ENCODE data around the gene KSR2.
"Not testable (repeated sequence)": the region's sequence is repeated elsewhere in the genome, so short reads cannot be mapped to it uniquely, and the experiment has no call there.

KSR2 gene

GRCh38 chr12:117890644-117891043 lies 78.1 kb downstream of the KSR2 start:
- DNase-seq (ENCODE audit: low read depth), result no peak

- DNase-seq (ENCODE audit: low read depth), result no peak
Observed at GRCh38 chr12:117890137-117890536, 78.7 kb downstream of the KSR2 start.

GRCh38 chr12:117889098-117889497 lies 79.7 kb downstream of the KSR2 start:
- no peak for DNase-seq (ENCODE audit: low read depth)

- no peak for DNase-seq (ENCODE audit: low read depth)
Observed at GRCh38 chr12:117885211-117885610, 83.6 kb downstream of the KSR2 start.

GRCh38 chr12:117884161-117884560 lies 84.6 kb downstream of the KSR2 start:
- DNase-seq (ENCODE audit: low read depth), result no peak

- DNase-seq (ENCODE audit: low read depth), result no peak
Observed at GRCh38 chr12:117882603-117883184, 86.1 kb downstream of the KSR2 start.

GRCh38 chr12:117882181-117882580 lies 86.6 kb downstream of the KSR2 start:
- no peak for DNase-seq (ENCODE audit: low read depth)

GRCh38 chr12:117881517-117881916 lies 87.3 kb downstream of the KSR2 start:
- no peak for DNase-seq (ENCODE audit: low read depth)

- no peak for DNase-seq (ENCODE audit: low read depth)
Observed at GRCh38 chr12:117878605-117879004, 90.2 kb downstream of the KSR2 start.

GRCh38 chr12:117876436-117876816 lies 92.4 kb downstream of the KSR2 start:
- DNase-seq (ENCODE audit: low read depth), result no peak

- no peak for DNase-seq (ENCODE audit: low read depth)
Observed at GRCh38 chr12:117875744-117876435, 92.9 kb downstream of the KSR2 start.

- DNase-seq (ENCODE audit: low read depth), result no peak
Observed at GRCh38 chr12:117874842-117875434, 93.9 kb downstream of the KSR2 start.

GRCh38 chr12:117874198-117874597 lies 94.6 kb downstream of the KSR2 start:
- not testable (repeated sequence) for DNase-seq (ENCODE audit: low read depth)

GRCh38 chr12:117872546-117873169 lies 96.1 kb downstream of the KSR2 start:
- DNase-seq (ENCODE audit: low read depth), result no peak

GRCh38 chr12:117869551-117869950 lies 99.2 kb downstream of the KSR2 start:
- no peak for DNase-seq (ENCODE audit: low read depth)

- no peak for DNase-seq (ENCODE audit: low read depth)
Observed at GRCh38 chr12:117867348-117867747, 101.4 kb downstream of the KSR2 start.

GRCh38 chr12:117865505-117865904 lies 103.3 kb downstream of the KSR2 start:
- DNase-seq (ENCODE audit: low read depth), result no peak

GRCh38 chr12:117863002-117863709 lies 105.6 kb downstream of the KSR2 start:
- DNase-seq (ENCODE audit: low read depth), result no peak

- no peak for DNase-seq (ENCODE audit: low read depth)
Observed at GRCh38 chr12:117861691-117862090, 107.1 kb downstream of the KSR2 start.

GRCh38 chr12:117860787-117861290 lies 108.0 kb downstream of the KSR2 start:
- not testable (repeated sequence) for DNase-seq (ENCODE audit: low read depth)

GRCh38 chr12:117860111-117860510 lies 108.7 kb downstream of the KSR2 start:
- no peak for DNase-seq (ENCODE audit: low read depth)
